NCI-H345 treated with DMSO at 0.1 percent for 48 hours (cell line): ENCODE data around the gene VDR.

Source experiments
- DNase-seq: peaks from one replicate; lab custom pipeline; 2025; ENCODE audit not compliant: unreplicated experiment; lab: John Stamatoyannopoulos, UW

The VDR gene

DNA sequence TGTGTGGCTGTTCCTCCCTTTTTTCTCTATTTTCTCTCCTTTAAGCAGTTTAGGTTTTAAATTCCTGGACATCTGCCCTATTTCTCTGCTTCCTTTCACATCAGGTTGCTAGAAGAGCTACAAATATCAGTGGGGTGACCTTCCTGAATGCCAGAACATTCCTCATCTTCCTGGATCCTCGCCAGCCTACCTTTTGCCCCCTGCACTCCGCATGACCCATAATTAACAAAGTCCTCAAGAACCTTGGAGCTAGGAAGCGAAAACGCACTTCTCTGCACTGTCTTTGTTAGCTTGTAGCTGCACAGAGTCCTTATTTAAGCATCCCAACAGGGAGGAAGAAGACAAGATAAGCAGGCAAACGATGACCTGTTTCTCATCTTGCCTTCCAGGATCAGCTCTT, 30.5 kb downstream of the VDR start:
- DNase-seq = no peak

DNA sequence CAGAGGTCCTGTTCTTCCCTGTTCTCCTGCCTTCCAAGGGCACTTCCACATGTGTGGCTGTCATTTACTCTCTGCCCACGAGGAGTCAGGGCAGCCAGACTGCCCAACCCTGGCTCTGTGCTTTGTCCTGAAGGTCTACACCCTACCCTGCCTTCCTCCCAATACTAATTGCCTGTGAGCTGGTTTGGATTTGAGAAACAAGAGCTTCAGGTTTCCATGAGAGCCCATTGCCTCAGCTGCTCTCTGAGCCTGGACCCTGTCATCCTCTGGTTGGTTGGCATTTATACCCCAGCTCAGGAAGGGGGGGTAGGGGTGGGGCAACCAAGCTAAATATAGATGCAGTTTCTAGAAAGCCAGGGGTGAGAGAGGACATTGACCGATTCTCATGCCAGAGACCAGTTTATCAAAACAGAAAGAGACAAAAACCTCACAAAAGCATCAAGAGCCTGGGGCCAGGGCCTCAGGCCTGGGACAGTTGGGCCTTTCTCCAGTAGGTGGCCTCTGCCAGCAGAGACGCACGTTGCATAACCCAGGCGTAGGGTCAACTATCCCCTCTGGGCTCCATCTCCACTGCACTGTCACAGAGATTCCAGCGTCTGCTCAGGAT, 34.5 kb downstream of the VDR start:
- DNase-seq = no peak

DNA sequence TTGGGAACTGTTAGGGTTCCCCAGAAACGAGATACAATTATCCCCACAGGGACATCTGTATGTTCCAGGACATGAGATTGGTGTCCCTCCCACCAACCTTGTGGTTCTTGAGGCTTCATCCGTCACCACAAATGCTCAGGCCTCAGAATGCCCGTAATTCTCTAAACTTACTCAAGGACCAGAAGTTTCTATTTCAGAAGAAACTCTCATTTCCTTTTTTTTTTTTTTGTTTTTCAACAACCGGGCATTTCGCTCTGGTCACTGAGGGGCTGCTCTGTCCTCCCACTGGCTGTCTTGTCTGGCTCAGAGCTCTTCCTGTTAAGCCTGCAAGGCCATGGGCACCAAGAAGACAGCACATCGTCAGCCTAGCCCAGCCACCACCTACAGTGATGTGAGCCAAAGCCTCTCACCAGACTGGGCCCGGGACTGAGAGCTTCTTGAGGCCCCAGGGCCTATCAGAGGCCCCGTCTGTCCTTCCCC, 36.2 kb downstream of the VDR start:
- no peak for DNase-seq

DNA sequence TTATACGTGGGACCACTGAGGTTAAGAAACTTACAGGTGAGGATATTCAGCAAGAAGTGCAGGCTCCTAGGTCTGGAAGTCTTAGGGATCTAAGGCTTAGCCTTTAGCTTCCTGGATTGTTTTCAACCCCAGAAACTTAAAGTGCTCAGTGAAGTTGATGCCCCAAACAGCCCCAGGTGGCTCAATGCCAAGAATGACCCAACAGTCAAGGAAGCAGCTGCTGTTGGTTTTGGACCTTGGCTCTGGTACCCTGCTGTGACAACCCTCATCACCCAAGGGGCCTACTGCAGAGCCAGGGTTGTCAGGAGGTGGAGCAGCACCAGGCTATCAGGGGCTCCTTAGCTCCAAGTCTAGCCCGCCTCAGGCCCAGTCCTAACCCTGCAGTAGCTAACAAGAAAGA, 36.8 kb downstream of the VDR start:
- DNase-seq = no peak

DNA sequence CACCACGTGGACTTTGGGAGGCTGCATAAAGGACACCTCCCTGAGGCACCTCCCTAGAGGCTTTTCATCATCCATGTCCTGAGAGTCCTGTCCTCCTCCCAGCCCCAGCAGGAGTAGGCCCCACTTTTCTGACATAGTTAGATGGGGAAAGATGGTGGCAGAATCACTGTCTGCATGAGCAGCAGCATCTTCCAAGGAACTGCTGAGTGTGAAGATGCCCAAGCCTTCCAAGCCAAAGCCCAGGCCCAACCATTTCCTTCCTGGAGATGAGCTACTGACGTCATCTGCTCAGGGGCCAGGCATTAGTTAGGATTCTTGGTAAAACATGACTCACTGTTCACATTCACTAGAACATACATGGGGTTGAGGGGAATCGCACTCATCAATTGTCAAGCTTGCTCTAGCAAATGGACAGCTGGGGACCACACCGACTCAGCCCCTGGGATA, 37.3 kb downstream of the VDR start:
- no peak for DNase-seq

DNA sequence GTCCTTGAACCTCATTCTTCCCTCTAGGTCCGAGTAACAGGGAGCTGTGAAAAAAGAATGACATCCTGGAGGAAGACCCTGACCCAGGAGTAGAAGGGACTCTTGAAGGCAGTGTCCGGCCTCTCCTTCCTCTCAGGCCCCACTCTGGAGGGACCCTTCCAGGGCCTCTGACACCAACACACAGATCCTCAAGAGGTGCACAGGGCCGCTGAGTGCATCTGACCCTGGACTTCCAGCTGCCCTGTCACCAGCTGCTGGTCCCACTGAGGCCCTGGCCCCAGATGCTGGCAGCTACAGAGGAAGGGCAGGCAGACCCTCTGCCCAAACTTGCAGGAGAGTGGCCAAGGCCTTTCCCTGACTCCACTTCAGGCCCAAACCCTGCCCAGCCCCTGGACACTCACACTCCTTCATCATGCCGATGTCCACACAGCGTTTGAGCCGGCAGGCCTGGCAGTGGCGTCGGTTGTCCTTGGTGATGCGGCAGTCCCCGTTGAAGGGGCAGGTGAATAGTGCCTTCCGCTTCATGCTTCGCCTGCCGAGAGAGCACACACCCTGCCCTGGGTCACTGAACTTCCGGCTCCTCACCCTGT, 40.1 kb downstream of the VDR start:
- DNase-seq = no peak

DNA sequence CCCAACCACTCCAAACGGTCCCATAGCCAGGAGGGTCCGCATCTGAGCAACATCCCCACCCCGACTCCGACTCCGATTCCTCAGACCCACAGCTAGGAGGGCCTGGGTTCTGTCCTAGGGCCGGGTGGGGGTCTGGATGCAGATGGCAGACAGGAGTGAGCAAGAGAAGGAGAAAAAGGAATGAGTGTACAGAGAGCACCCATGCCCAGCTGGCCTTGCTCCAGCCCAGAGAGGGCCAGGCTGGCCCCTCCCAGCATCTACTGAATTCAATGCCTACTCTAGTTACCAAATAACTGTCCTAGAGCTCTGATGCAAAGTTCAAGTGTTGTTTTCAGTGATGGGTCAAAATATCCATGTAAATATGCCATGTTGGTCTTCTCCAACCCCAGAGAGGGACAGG, 40.8 kb downstream of the VDR start:
- no peak for DNase-seq

DNA sequence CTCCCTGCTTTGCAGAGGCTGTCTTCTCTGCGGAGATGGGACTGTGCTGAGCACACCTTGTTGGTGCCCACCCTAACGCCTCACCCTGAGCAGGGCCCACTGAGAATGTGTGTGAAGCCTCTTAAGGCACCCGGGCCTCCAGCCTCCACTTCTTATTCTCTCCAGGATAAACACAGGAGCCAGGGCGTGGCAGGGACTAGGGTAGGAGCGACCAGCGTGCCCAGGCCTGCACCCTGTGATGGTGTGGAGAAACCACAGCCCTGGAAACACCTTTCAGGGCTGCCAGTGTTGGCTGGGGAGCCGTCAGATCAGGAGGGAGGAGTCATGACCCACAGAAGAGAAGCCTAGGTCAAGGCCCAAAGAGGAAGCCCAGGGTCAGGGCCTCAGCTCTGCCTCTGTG, 41.3 kb downstream of the VDR start:
- no peak for DNase-seq

DNA sequence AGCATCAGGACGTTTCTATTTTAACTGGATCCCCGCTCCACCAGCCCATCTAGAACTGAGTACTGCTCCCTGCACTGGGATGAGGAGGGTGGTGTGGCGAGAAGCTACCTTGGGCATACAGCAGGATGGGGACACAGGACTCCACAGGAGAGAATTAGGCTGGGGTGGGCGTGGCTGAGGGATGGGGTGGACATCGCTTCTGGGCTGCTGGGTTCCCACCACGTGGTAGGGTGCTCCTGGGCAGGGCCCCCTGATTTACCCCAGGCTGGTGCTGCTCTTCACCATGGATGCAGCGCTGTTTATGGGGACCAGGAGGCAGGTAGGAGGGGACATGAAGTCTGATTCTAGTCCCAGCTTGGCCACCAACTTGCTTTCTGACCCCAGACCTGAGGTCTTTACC, 41.9 kb downstream of the VDR start:
- no peak for DNase-seq

DNA sequence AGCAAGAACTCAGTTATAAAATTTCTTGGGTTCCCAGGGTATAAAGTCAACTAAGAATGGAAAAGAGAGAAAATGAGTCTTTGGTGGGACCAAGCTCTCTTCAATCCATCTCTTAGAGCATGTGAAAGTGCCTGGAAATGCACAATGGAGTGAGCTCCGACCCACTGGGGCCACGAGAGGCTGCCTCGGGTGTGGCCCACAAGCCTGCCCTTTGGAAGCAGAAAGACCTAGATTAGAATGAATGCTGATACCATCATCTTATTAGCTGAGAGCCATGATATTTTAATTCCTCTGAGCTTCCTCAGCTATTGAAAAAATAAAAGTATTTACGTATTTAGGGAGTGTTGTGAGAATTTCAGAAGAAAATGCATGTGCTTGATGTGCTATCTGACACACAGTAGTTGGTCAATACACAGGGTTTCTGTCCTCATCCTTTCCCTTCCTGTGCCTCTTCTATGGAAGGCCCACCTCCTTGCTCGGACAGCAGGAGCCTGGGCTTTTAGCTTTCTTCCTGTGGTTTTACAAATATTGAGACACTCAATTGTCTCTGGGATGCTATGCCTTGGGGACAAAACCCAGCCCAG, 42.5 kb downstream of the VDR start:
- DNase-seq = no peak

DNA sequence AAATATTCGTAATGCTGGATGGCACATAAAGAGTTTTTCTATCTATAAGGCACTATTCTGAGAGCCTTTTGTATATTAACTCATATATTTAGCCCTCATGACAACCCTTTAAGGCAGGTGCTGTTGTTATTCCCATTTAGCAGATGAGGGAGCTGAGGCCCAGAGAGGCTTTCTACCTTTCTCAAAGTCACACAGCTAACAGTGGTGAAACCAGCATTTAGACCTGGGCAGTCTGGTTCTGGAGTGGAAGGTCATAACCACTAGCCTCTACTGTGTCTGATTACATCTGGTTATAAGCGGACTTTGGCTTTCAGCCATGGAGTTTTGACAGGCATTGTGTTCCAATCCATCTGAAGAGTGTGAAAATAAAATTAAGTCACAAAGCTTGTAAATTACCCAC, 43.9 kb downstream of the VDR start:
- no peak for DNase-seq

DNA sequence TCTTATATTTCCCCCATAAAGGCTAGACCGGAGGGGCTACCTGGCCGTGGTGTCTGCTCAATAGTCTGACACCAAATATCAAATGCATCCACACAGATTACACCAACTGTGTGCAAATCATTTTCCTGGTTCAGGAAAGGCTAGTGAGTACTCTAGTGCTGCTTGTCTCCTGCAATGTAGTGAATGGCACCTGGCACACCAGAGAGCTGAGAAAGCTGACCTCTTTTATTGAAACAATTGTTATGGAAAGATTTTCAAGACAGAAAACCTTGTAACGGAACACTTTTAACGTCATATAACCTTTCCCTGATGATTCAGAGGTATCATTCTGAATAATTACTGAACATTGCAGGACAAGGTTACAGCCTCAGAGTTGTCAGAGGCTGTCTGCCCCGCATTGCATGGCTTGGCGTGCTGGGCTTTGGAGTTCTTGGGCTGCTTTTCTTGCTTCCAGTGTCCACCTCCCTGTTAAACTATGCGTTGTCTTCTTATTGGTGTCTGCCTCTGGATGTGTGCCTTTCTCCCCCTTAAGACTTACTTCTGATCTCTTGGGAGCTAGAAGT, 44.4 kb downstream of the VDR start:
- DNase-seq = no peak

DNA sequence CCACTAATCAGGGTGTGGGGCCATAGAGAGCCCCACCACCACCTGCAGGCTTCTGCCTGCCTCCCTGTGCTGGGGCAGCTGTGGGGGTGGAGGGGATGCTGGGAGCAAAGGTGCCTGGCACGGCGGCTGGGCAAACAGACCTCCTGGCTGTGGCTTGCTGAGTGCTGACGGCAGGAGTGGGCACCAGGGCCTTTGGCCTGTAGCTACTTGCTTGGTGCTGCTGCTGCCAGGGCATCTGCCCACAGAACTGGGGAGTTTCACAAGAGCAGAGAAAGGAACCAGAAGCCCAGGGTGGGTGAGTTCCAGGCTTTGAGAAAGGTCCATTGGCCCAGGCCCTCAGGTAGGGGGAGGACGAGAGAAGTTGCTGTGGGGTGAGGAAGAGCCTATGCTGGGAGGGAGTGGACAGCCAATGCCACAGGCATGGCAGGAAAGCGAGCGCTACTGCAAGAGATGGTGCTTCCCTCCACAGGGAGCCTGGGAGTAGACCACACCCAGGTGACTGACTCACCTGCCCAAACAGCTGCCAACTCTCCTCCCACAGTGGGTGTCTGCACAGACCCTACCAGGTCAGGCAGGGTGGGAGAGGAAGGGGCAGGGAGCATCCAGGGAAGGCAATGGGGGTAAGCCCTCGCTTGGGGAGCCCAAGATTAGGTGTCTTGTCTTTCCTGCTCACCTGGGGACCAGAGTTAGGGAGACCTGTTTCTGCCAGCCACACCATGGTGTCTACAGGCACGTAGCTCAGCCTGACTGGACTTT, 46.1 kb downstream of the VDR start:
- DNase-seq = no peak

DNA sequence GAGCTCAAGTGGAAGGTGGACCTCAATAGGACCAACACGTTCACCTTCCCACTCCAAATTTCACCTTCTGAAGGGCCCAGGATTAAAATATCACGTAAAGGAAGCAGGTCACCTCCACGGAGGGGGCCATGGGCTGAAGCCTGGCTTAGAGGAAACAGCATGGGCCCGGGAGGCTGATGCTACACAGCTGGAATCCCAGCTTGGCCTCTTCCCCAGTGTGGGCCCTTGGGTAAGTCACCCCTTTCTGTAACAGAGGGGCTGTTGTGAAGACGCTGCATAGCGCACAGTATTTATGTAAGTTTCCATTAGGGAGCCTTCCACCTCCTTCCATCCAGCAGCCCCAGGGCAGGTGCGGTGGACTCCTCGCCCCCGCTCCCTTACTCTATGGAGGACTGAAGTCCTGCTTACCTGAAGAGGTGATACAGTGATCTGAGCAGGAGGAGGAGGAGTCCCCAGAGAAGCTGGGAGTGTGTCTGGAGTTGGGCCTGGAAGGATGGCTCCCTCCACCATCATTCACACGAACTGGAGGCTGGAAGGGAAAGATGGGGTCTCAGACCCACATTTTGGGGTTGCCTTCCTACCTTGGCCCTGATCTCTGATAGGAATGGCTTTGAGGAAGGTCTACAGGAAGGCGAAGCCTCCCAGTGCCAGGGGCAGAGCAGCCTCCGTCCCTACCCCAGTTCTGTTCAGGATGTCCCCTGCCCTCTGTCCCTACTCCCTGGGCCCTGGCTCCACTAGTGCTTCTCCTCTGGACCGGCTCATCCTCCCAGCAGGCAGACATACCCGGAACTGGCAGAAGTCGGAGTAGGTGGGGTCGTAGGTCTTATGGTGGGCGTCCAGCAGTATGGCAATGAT, 47.8 kb downstream of the VDR start:
- DNase-seq = no peak

DNA sequence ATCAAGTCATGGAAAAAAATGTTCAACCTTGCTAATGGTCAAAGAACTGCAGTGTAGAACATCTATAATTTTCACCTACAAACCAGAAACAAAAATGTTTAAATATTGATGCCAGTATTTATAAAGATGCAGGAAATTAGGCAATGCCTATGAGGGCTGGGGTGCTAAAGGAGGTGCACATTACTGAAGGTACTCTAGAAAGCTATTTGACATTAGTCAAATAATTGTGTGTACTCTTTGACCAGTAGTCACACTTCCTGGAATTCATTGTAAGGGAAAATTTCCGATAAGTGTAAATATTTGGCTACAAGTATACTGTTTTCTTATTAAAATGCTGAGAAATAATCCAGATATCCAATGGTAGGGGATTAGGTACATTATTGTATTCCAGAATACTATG, 48.7 kb downstream of the VDR start:
- no peak for DNase-seq

DNA sequence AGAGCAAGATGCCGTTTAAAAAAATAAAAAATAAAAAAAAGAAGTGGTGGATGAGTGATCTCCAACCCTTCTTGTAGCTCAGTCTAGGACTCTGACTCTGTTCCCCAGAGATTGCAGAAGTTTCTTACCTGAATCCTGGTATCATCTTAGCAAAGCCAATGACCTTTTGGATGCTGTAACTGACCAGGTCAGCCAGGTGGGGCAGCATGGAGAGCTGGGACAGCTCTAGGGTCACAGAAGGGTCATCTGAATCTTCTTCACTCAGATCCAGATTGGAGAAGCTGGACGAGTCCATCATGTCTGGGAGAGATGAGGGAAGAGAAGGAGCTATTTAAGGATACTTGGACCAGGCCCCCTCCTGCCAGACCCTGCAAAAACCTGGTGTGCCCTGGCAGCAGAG, 49.3 kb downstream of the VDR start:
- DNase-seq = no peak

DNA sequence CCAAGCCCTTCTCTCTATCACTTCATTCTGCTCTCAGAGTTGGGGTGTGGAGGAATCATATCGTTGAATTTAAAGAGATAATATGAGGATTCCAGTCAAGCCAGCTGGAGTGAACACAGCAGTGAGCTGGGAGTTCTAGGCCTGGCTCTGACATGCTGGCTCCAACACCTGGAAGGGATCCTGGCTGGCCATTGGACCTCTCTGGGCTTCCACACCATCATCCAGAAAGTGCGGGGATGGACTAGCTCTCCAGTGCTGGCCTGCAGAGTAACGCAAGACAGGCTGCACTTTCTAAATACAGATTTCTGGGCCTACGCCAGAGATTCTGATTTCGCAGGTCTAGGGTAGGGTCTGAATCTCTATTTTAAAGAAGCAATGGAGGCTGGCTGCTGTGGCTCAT, 50.3 kb downstream of the VDR start:
- DNase-seq = no peak

DNA sequence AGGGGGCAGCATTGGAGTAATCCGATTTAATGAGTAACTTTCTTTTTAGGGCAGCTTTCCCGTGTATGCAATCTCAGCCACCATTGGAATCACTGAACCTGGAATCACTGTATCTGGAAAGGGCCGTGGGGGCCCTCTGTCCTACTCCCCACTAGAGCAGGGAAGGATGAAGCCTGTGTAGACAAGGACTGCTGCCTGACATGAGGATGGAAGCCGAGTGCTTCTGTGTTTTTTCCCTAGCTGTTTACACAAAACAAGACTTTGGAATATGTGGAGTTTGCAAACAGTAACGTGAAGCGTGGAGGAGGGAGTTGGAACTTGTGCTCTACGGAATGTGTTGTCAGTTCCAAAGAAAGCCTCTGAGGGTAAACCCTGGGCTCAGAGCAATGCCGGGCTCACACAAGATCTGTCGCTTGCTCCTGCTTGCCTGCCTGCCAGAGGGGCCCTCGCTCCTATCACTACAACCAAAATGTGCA, 52.7 kb downstream of the VDR start:
- no peak for DNase-seq

DNA sequence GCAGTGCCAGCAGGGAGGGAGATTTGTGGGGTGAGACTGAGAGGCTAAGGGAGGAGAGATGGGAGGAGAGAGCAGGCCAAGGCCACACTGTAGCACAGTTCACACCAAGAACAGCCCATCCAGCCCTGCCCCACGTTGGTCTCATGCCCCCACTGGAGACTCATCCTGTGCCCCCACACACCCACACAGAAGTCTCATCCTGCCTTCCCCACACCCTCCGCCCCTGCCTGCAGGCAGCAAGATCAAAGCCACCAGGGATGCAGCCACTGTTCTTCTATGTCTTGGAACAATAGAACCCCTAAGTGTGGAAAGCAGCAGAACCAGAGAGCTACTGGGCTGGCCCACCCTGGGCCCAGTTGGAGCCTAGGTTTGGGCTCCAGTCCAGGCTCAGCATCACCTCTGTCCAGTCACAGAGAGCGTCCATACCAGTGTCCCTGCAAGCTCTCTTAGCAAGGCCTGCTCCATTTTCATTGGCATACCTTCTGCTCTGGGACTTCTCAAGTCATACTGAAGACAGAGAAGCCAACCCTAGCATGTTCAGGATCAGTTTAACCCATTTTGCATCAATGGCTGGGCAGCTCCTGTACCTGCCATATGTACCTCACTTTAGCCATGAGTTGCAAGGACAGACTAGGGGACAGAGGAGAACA, 53.4 kb downstream of the VDR start:
- DNase-seq = no peak
